ENCODE data around the gene PHACTR4. TPM values are rescaled to one million over a fixed set of nuclear protein-coding genes. Genes with fewer than 3 reads are reported as not detected.
A peak's percentile ranks its signal among the peaks of the same experiment; 100 is the strongest.

PHACTR4 gene
- total and polyA plus RNA-seq, 2 of the 13 experiments (the other 11 are each of a cell fraction or from before 2014, with no cell fraction given), result 13.9 to 17.1 TPM

- DNase-seq (ENCODE audit: low spot score) (peak; percentile 52), FAIRE-seq (peak; percentile 21), ATAC-seq (peak; percentile 50)
- in situ Hi-C loops (cut with HindIII; ENCODE audit: extremely low pct_ligation_motif_present, low pct_unique_long_range_greater_than_20kb) (loop anchor here (25.0 kb wide), 1 partner anchor 272 kb away; the partner anchor contains the start of gene EYA3), intact Hi-C loops (cut with micrococcal nuclease; ENCODE audit: unreplicated experiment) (loop anchor here (5.0 kb wide), 1 partner anchor 243 kb away; no protein-coding TSS in a partner anchor)
- Histone ChIP-seq H3K27ac (ENCODE audit: extremely low read length, insufficient read depth, low read length) (no peak overlapping the region), H3K36me3 (replicated peaks in 1 of 2; ENCODE audit: control insufficient read depth in 1 of 2, insufficient read depth in 2 of 2, low read length in 2 of 2) (no peaks in the 10 kb centered on the region), H3K4me2 (ENCODE audit: low read depth, low read length) (no peak overlapping the region), H3K9me3 (ENCODE audit: low read length) (no peaks in the 10 kb centered on the region), H3K9ac (ENCODE audit: insufficient read depth, low read depth, low read length) (no peak overlapping the region), H3K4me3 (replicated peaks in 1 of 3; ENCODE audit: insufficient read depth in 1 of 3, low read depth in 2 of 3, low read length in 3 of 3) (no peak overlapping the region), H3K79me2 (ENCODE audit: insufficient read depth, low read length) (no peaks in the 10 kb centered on the region), H3K27me3 (ENCODE audit: control insufficient read depth in 1 of 2, insufficient read depth in 2 of 2, low read length in 2 of 2) (no peaks in the 10 kb centered on the region), H4K20me1 (ENCODE audit: insufficient read depth, low read length) (no peaks in the 10 kb centered on the region), H2AFZ (ENCODE audit: low read length) (no peak overlapping the region), H3K4me1 (ENCODE audit: insufficient read depth, low read length) (peaks cover 9% of the 10 kb centered on the region; the same call in 1 of the 2 replicates)
- ChIA-PET CTCF (ENCODE audit: low intra/inter-chr PET ratio, low total read pairs) (interaction anchor here (0.7 to 1.1 kb wide), 2 partner anchors 8 to 50 kb away, joined by 3 to 4 read pairs; no protein-coding TSS in a partner anchor), POLR2A (interaction anchor here (1.3 to 2.8 kb wide), 3 partner anchors 9 to 124 kb away, joined by 3 to 14 read pairs (median 6); partner anchors contain the start of genes ATP5IF1, MED18 and PHACTR4)
- 28% methylated on average over 7 of the region's 7 CpGs for WGBS (ENCODE audit: low lambda C conversion rate)
- TF ChIP-seq ZNF234 (CRISPR knock-in tag; conservative IDR thresholded peaks at IDR 0.05) (no peak), RAD21 (CRISPR knock-in tag; IDR thresholded peaks at IDR 0.05) (peak; percentile 27; the same call in 1 of the 2 replicates), ARID3A (IDR thresholded peaks at IDR 0.05; ENCODE audit: low read depth, low read length) (peak; percentile 51; the same call in 1 of the 2 replicates), STAG1 (CRISPR knock-in tag; IDR thresholded peaks at IDR 0.05) (peak; percentile 47), SMC3 (IDR thresholded peaks at IDR 0.05; ENCODE audit: low read length) (peak; percentile 62), GRHL1 (CRISPR knock-in tag; conservative IDR thresholded peaks at IDR 0.05) (no peak), CTCF (CRISPR knock-in tag; IDR thresholded peaks at IDR 0.05) (peak; percentile 71), ZNF770 (CRISPR knock-in tag; IDR thresholded peaks at IDR 0.05) (no peak)
- BruUV-seq (replicated peaks), result no TSS peak
Observed at GRCh38 chr1:28359592-28360239, 9.8 kb upstream of the PHACTR4 start.
